IMR-90 (cell line): Measurements from ENCODE around the gene PRRC2B. TPM values are rescaled to one million over a fixed set of nuclear protein-coding genes. Genes with fewer than 3 reads are reported as not detected.

ENCODE experiments used
- ATAC-seq: fragments of 200-7000 bp; cut with Tn5 transposase; 2 replicates; pipeline ENCODE4 v1.9.1; 2020; ENCODE audit warnings: low read depth, mild to moderate bottlenecking, moderate library complexity
- BruUV-seq: library from RNA; stranded (reverse); fragments of 400-500 nt; replicated peaks from 2 replicates; lab custom pipeline; 2021; lab: Mats Ljungman, UMichigan
- CTCF ChIA-PET: fragments of 300-600 bp; formaldehyde crosslinking; extraction: SDS; loops from one replicate; lab custom pipeline; 2021; ENCODE audit warnings: antibody characterized with exemption; lab: Yijun Ruan, JAX
- POLR2A ChIA-PET: fragments of 300-600 bp; sonication (Branson Sonifier 250); formaldehyde crosslinking; loops from one replicate; lab custom pipeline; 2022; ENCODE audit warnings: antibody characterized with exemption; ENCODE audit not compliant: unreplicated experiment; lab: Charles Lee
- DNase-seq: peaks from one replicate; pipeline ENCODE4 v3.0.0; 2013
- H2AFZ ChIP-seq: replicated peaks from 2 replicates; pipeline ENCODE3; 2013; ENCODE audit warnings: low read length, mild to moderate bottlenecking; ENCODE audit not compliant: poor library complexity
- H2AK5ac ChIP-seq: 2 replicates; pipeline ENCODE4 v1.6.1; 2013; ENCODE audit warnings: low read depth, low read length, inconsistent platforms
- H2AK9ac ChIP-seq: replicated peaks from 2 replicates; pipeline ENCODE3; 2013; ENCODE audit warnings: mild to moderate bottlenecking, low read depth, low read length, moderate library complexity; ENCODE audit not compliant: poor library complexity
- H2BK120ac ChIP-seq: 2 replicates; pipeline ENCODE4 v1.6.1; 2013; ENCODE audit warnings: low read depth, low read length, inconsistent platforms
- H2BK15ac ChIP-seq: 3 replicates; pipeline ENCODE4 v1.6.1; 2013; ENCODE audit warnings: low read depth, low read length, inconsistent platforms
- H2BK20ac ChIP-seq: 2 replicates; pipeline ENCODE4 v1.6.1; 2013; ENCODE audit warnings: low read depth, mild to moderate bottlenecking, inconsistent platforms, low read length, moderate library complexity
- H2BK5ac ChIP-seq: 2 replicates; pipeline ENCODE4 v1.6.1; 2013; ENCODE audit warnings: mild to moderate bottlenecking, low read depth, low read length, inconsistent platforms; ENCODE audit not compliant: poor library complexity, severe bottlenecking
- H3K14ac ChIP-seq: replicated peaks from 2 replicates; pipeline ENCODE4 v1.6.1; 2013; ENCODE audit warnings: low read depth, low read length, inconsistent platforms
- H3K18ac ChIP-seq: 2 replicates; pipeline ENCODE4 v1.6.1; 2013; ENCODE audit warnings: low read depth, low read length, control low read depth
- H3K23ac ChIP-seq: 2 replicates; pipeline ENCODE4 v1.6.1; 2013; ENCODE audit warnings: low read depth, low read length, inconsistent platforms
- H3K27ac ChIP-seq: 2 replicates; pipeline ENCODE4 v1.5.1; 2013; ENCODE audit warnings: mild to moderate bottlenecking, control low read depth, low read length; ENCODE audit not compliant: insufficient read depth
- H3K27me3 ChIP-seq: 2 replicates; pipeline ENCODE4 v1.6.1; 2013; ENCODE audit warnings: low read length; ENCODE audit not compliant: control insufficient read depth, insufficient read depth
- H3K36me3 ChIP-seq: 2 replicates; pipeline ENCODE4 v1.6.1; 2013; ENCODE audit warnings: low read length, mixed read lengths; ENCODE audit not compliant: control insufficient read depth, insufficient read depth
- H3K4ac ChIP-seq: 2 replicates; pipeline ENCODE4 v1.6.1; 2013; ENCODE audit warnings: low read depth, low read length, inconsistent platforms
- H3K4me1 ChIP-seq: 2 replicates; pipeline ENCODE4 v1.6.1; 2013; ENCODE audit warnings: low read length, mixed read lengths; ENCODE audit not compliant: control insufficient read depth, insufficient read depth
- H3K4me2 ChIP-seq: 2 replicates; pipeline ENCODE4 v1.6.1; 2013; ENCODE audit warnings: low read depth, mild to moderate bottlenecking, control low read depth, low read length, moderate library complexity
- H3K4me3 ChIP-seq: 2 replicates; pipeline ENCODE4 v1.5.1; 2013; ENCODE audit warnings: low read depth, mild to moderate bottlenecking, control low read depth, low read length, moderate library complexity; ENCODE audit not compliant: insufficient read depth
- H3K56ac ChIP-seq: 2 replicates; pipeline ENCODE4 v1.6.1; 2013; ENCODE audit warnings: low read length, inconsistent platforms; ENCODE audit not compliant: insufficient read depth; ENCODE audit errors: extremely low read depth
- H3K79me1 ChIP-seq, 2 experiments: 2 replicates each; pipeline ENCODE4 v1.6.1; 2013; ENCODE audit warnings: low read length in 2 of 2, inconsistent platforms in 1 of 2, low read depth in 1 of 2
- H3K9ac ChIP-seq: 2 replicates; pipeline ENCODE4 v1.6.1; 2013; ENCODE audit warnings: low read depth, low read length, control low read depth
- H3K9me1 ChIP-seq: 2 replicates; pipeline ENCODE4 v1.6.1; 2013; ENCODE audit warnings: low read length, inconsistent platforms; ENCODE audit not compliant: insufficient read depth
- H3K9me3 ChIP-seq: 2 replicates; pipeline ENCODE4 v1.6.1; 2013; ENCODE audit warnings: low read length; ENCODE audit not compliant: control insufficient read depth, insufficient read depth
- H4K20me1 ChIP-seq: 2 replicates; pipeline ENCODE4 v1.6.1; 2013; ENCODE audit warnings: low read length, inconsistent platforms; ENCODE audit not compliant: insufficient read depth
- H4K5ac ChIP-seq: 2 replicates; pipeline ENCODE4 v1.6.1; 2013; ENCODE audit warnings: mild to moderate bottlenecking, low read depth, low read length, control low read depth
- H4K8ac ChIP-seq, 2 experiments: 2 replicates each; pipeline ENCODE4 v1.6.1; 2013; ENCODE audit warnings: low read depth in 2 of 2, low read length in 2 of 2, control low read depth in 1 of 2, inconsistent platforms in 1 of 2
- H4K91ac ChIP-seq: 2 replicates; pipeline ENCODE4 v1.6.1; 2013; ENCODE audit warnings: low read depth, low read length, inconsistent platforms; ENCODE audit not compliant: insufficient read depth
- BHLHE40 ChIP-seq: fragments of 150-350 bp; IDR thresholded peaks from 2 replicates; pipeline ENCODE4 v1.6.1; 2016; ENCODE audit warnings: mild to moderate bottlenecking, low read depth, low read length
- CEBPB ChIP-seq: IDR thresholded peaks from 2 replicates; pipeline ENCODE4 v1.6.1; 2012; ENCODE audit warnings: low read depth, low read length, improper control_type of control experiment
- CHD1 ChIP-seq: IDR thresholded peaks from 2 replicates; pipeline ENCODE4 v1.6.1; 2012; ENCODE audit warnings: low read depth, low read length, improper control_type of control experiment
- MAFK ChIP-seq: IDR thresholded peaks from 2 replicates; pipeline ENCODE4 v1.6.1; 2012; ENCODE audit warnings: low read depth, low read length, improper control_type of control experiment
- MXI1 ChIP-seq: IDR thresholded peaks from 2 replicates; pipeline ENCODE4 v1.6.1; 2012; ENCODE audit warnings: low read depth, mild to moderate bottlenecking, low read length, moderate library complexity, borderline replicate concordance
- NFE2L2 ChIP-seq: fragments of 150-350 bp; IDR thresholded peaks from 2 replicates; pipeline ENCODE4 v1.6.1; 2016; ENCODE audit warnings: low read depth, mild to moderate bottlenecking, low read length
- POLR2A ChIP-seq: IDR thresholded peaks from 2 replicates; pipeline ENCODE4 v1.6.1; 2012; ENCODE audit warnings: mild to moderate bottlenecking, low read depth, low read length
- RAD21 ChIP-seq: IDR thresholded peaks from 2 replicates; pipeline ENCODE4 v1.6.1; 2012; ENCODE audit warnings: low read length, improper control_type of control experiment
- RFX5 ChIP-seq: IDR thresholded peaks from 2 replicates; pipeline ENCODE4 v1.8.0; 2012; ENCODE audit warnings: low read depth, mild to moderate bottlenecking, low read length, moderate library complexity
- SMC3 ChIP-seq: fragments of 150-350 bp; IDR thresholded peaks from 2 replicates; pipeline ENCODE4 v1.6.1; 2016; ENCODE audit warnings: low read depth, mild to moderate bottlenecking, antibody characterized with exemption, low read length, moderate library complexity
- USF2 ChIP-seq: fragments of 150-350 bp; IDR thresholded peaks from 2 replicates; pipeline ENCODE4 v1.6.1; 2017; ENCODE audit warnings: mild to moderate bottlenecking, antibody characterized with exemption, low read length, low read depth
- WGBS, 2 experiments: methylation state at CpG; one replicate each; pipeline versions ENCODE4 v1.1.5 to v1.1.7; 2013; ENCODE audit warnings: missing lambda C conversion rate in 2 of 2; ENCODE audit not compliant: insufficient read length in 1 of 2; ENCODE audit errors: extremely low coverage in 2 of 2; 5-methylcytosine and 5-hydroxymethylcytosine counted together
- dilution Hi-C: fragments of 300-500 bp; cut with HindIII; formaldehyde crosslinking; loops from one replicate; pipeline ENCODE4 v1.14.3; 2018; ENCODE audit warnings: low sequenced_read_pairs; ENCODE audit not compliant: unreplicated experiment
- in situ Hi-C: fragments of 300-500 bp; cut with MboI; formaldehyde crosslinking; loops from 3 replicates; pipeline ENCODE4 v1.14.3; 2019; ENCODE audit warnings: low sequenced_read_pairs, inconsistent platforms, mixed read lengths
- intact Hi-C: fragments of 100-400 bp; cut with micrococcal nuclease; formaldehyde crosslinking; loops from 2 replicates; pipeline ENCODE4 v1.10.0; 2022
- polyA plus RNA-seq, 3 experiments: library from polyadenylated mRNA; depleted of rRNA; stranded (reverse); fragments of >200 nt; gene quantifications; 2 replicates each; pipeline ENCODE4 v1.2.3, GENCODE V29; 2012; ENCODE audit warnings: low replicate concordance in 1 of 3
- total RNA-seq: library from RNA; depleted of rRNA; stranded (reverse); fragments of >200 nt; gene quantifications from 2 replicates; pipeline ENCODE4 v1.2.3, GENCODE V29; 2012

PRRC2B gene
- total and polyA plus RNA-seq, 2 of the 4 experiments (the other 2 are of a cell fraction), result 19.4 to 39.1 TPM

GRCh38 chr9:131464354-131465000 lies 70.6 kb downstream of the PRRC2B start:
- no peaks in the 10 kb centered on the region for H3K9me3 ChIP-seq
- BruUV-seq, result no TSS peak
- H4K20me1 ChIP-seq, result peaks cover 17% of the 10 kb centered on the region
- no peak overlapping the region for H3K27ac ChIP-seq
- peaks cover 74% of the 10 kb centered on the region for H3K36me3 ChIP-seq
- intact Hi-C loops, result no loop called here
- H3K18ac ChIP-seq, result no peak overlapping the region
- H2AK9ac ChIP-seq, result no peak overlapping the region
- no peak overlapping the region for H3K9ac ChIP-seq
- H3K27me3 ChIP-seq, result no peaks in the 10 kb centered on the region
- H2BK20ac ChIP-seq, result no peak overlapping the region
- DNase-seq, result no peak
- TF ChIP-seq MXI1 (no peak), MAFK (no peak), USF2 (no peak), CHD1 (no peak), NFE2L2 (no peak), POLR2A (no peak), RAD21 (no peak), CEBPB (no peak), BHLHE40 (no peak), SMC3 (no peak), RFX5 (no peak)
- no peaks in the 10 kb centered on the region; the same call in 1 of the 2 replicates for H3K9me1 ChIP-seq
- no peak overlapping the region for H2BK120ac ChIP-seq
- WGBS, 2 experiments, result 93% methylated on average over 14 of the region's 24 CpGs; no CpG with 5 or more reads in 1 of the 2 experiments
- H3K4me2 ChIP-seq, result no peak overlapping the region
- no peak overlapping the region for H2BK5ac ChIP-seq
- no peak overlapping the region for H3K23ac ChIP-seq
- no peak overlapping the region for H2AK5ac ChIP-seq
- H2AFZ ChIP-seq, result no peak overlapping the region
- ChIA-PET CTCF (no interaction called here), POLR2A (no interaction called here)
- H4K8ac ChIP-seq, result no peak overlapping the region
- dilution Hi-C loops, result no loop called here
- peaks cover 43 to 54% of the 10 kb centered on the region in 2 experiments for H3K79me1 ChIP-seq
- no peak for ATAC-seq
- no peak overlapping the region for H4K5ac ChIP-seq
- H3K14ac ChIP-seq, result no peak overlapping the region
- no peak overlapping the region for H3K4me3 ChIP-seq
- H3K4ac ChIP-seq, result no peak overlapping the region
- H2BK15ac ChIP-seq, result no peak overlapping the region
- no peaks in the 10 kb centered on the region for H3K4me1 ChIP-seq
- in situ Hi-C loops, result loop anchor here (10.0 kb wide), 1 partner anchor 330 kb away; no protein-coding TSS in a partner anchor
- H4K91ac ChIP-seq, result no peak overlapping the region
- no peak overlapping the region for H3K56ac ChIP-seq
